Endothelial cell of umbilical vein (primary cell): ENCODE results near the gene NLN. TPM values are rescaled to one million over a fixed set of nuclear protein-coding genes. Genes with fewer than 3 reads are reported as not detected.

Experiments used
- BruUV-seq: library from RNA; stranded (reverse); fragments of 400-500 nt; replicated peaks from 2 replicates; lab custom pipeline; 2021; lab: Mats Ljungman, UMichigan
- CTCF ChIA-PET: fragments of 300-600, 350-600 bp; sonication (Branson Sonifier 250); formaldehyde crosslinking; loops from one replicate; lab custom pipeline; 2021; ENCODE audit warnings: antibody characterized with exemption, inconsistent platforms; lab: Charles Lee
- POLR2A ChIA-PET: fragments of 300-600, 350-600 bp; sonication (Branson Sonifier 250); formaldehyde crosslinking; loops from one replicate; lab custom pipeline; 2021; ENCODE audit warnings: antibody characterized with exemption, inconsistent platforms; lab: Charles Lee
- DNase-seq: peaks from one replicate; pipeline ENCODE4 v3.0.0-alpha.2; 2011; ENCODE audit warnings: low read depth, low spot score
- FAIRE-seq: peaks from 2 replicates; lab custom pipeline; 2011; peaks lifted over from hg19 to GRCh38; lab: Jason Lieb, UNC
- H2AFZ ChIP-seq: 2 replicates; pipeline ENCODE4 v1.6.0; 2012; ENCODE audit warnings: low read depth, low read length, control low read depth, inconsistent platforms
- H3K27ac ChIP-seq: 2 replicates; pipeline ENCODE4 v1.5.1; 2011; ENCODE audit warnings: low read depth, mild to moderate bottlenecking, control low read depth, low read length, moderate library complexity; ENCODE audit not compliant: insufficient read depth
- H3K27me3 ChIP-seq, 2 experiments: 2 replicates each; pipeline versions ENCODE4 v1.6.0 to v1.6.1; 2011; ENCODE audit warnings: low read length in 2 of 2, mixed read lengths in 1 of 2; ENCODE audit not compliant: control insufficient read depth in 2 of 2, insufficient read depth in 2 of 2
- H3K36me3 ChIP-seq, 2 experiments: 2 replicates in 1 of 2; 3 replicates in 1 of 2; pipeline ENCODE4 v1.5.1; 2011; ENCODE audit warnings: low read length in 2 of 2, mild to moderate bottlenecking in 1 of 2, moderate library complexity in 1 of 2; ENCODE audit not compliant: control insufficient read depth in 2 of 2, insufficient read depth in 2 of 2; ENCODE audit errors: extremely low read depth in 1 of 2
- H3K4me1 ChIP-seq: 3 replicates; pipeline ENCODE4 v1.5.1; 2011; ENCODE audit warnings: mild to moderate bottlenecking, low read length; ENCODE audit not compliant: control insufficient read depth, insufficient read depth; ENCODE audit errors: extremely low read depth
- H3K4me2 ChIP-seq: 2 replicates; pipeline ENCODE4 v1.6.1; 2011; ENCODE audit warnings: low read length, control low read depth, mixed read lengths; ENCODE audit not compliant: insufficient read depth
- H3K4me3 ChIP-seq, 3 experiments: fragments of 200-600 bp in 1 of 3; sonication (generic), shearing (Covaris generic) in 1 of 3; replicated peaks in 1 of 3; 2 replicates each; pipeline ENCODE4 v1.5.1; 2011 to 2016; ENCODE audit warnings: control low read depth in 3 of 3, low read length in 3 of 3, mild to moderate bottlenecking in 2 of 3, inconsistent platforms in 1 of 3, low read depth in 1 of 3, moderate library complexity in 1 of 3; ENCODE audit not compliant: insufficient read depth in 1 of 3
- H3K79me2 ChIP-seq: 2 replicates; pipeline ENCODE4 v1.6.0; 2012; ENCODE audit warnings: low read length, inconsistent platforms; ENCODE audit not compliant: control insufficient read depth, insufficient read depth
- H3K9ac ChIP-seq: replicated peaks from 2 replicates; pipeline ENCODE3; 2011; ENCODE audit warnings: low read length, control low read depth; ENCODE audit not compliant: insufficient read depth; ENCODE audit errors: extremely low read depth
- H3K9me1 ChIP-seq: replicated peaks from 3 replicates; pipeline ENCODE4 v1.6.0; 2011; ENCODE audit warnings: mild to moderate bottlenecking, low read length; ENCODE audit not compliant: control insufficient read depth, insufficient read depth; ENCODE audit errors: extremely low read depth
- H3K9me3 ChIP-seq: replicated peaks from 2 replicates; pipeline ENCODE4 v1.5.1; 2012; ENCODE audit warnings: low read length, inconsistent platforms; ENCODE audit not compliant: control insufficient read depth, insufficient read depth
- H4K20me1 ChIP-seq: replicated peaks from 2 replicates; pipeline ENCODE3; 2011; ENCODE audit warnings: mild to moderate bottlenecking, low read length; ENCODE audit not compliant: control insufficient read depth, insufficient read depth; ENCODE audit errors: extremely low read depth
- CTCF ChIP-seq, 2 donors: IDR thresholded peaks; 1 replicate in 1 of 2; 2 replicates in 1 of 2; pipeline ENCODE4 v1.5.1; 2011; ENCODE audit warnings: low read length in 2 of 2, mild to moderate bottlenecking in 2 of 2, moderate library complexity in 2 of 2, control low read depth in 1 of 2, inconsistent platforms in 1 of 2, low read depth in 1 of 2; ENCODE audit not compliant: insufficient read depth in 1 of 2; ENCODE audit errors: extremely low read depth in 1 of 2
- EZH2 ChIP-seq: IDR thresholded peaks from 2 replicates; pipeline ENCODE4 v1.6.1; 2012; ENCODE audit warnings: borderline replicate concordance, low read depth, mild to moderate bottlenecking, moderate library complexity, low read length, inconsistent platforms; ENCODE audit not compliant: severe bottlenecking
- FOS ChIP-seq: IDR thresholded peaks from 2 replicates; pipeline ENCODE4 v1.6.1; 2011; ENCODE audit warnings: mild to moderate bottlenecking, low read length, moderate library complexity, borderline replicate concordance; ENCODE audit not compliant: insufficient read depth
- GATA2 ChIP-seq: IDR thresholded peaks from 2 replicates; pipeline ENCODE4 v1.7.0; 2011; ENCODE audit warnings: low read depth, mild to moderate bottlenecking, moderate library complexity, mixed read lengths, low read length; ENCODE audit not compliant: insufficient read length, insufficient read depth
- JUN ChIP-seq: IDR thresholded peaks from 2 replicates; pipeline ENCODE4 v1.6.1; 2011; ENCODE audit warnings: borderline replicate concordance, low read depth; ENCODE audit not compliant: insufficient read length, insufficient read depth
- MAX ChIP-seq: IDR thresholded peaks from 2 replicates; pipeline ENCODE4 v1.6.1; 2011; ENCODE audit not compliant: insufficient read depth, insufficient read length
- MYC ChIP-seq: IDR thresholded peaks from one replicate; pipeline ENCODE4 v1.6.1; 2011; ENCODE audit warnings: mild to moderate bottlenecking, low read depth, low read length
- POLR2A ChIP-seq: IDR thresholded peaks from 2 replicates; pipeline ENCODE4 v1.6.1; 2012; ENCODE audit warnings: low read depth, mild to moderate bottlenecking, control low read depth, low read length
- POLR2AphosphoS5 ChIP-seq: IDR thresholded peaks from 2 replicates; pipeline ENCODE4 v1.6.1; 2012; ENCODE audit warnings: low read depth, mild to moderate bottlenecking, control low read depth, low read length, moderate library complexity; ENCODE audit not compliant: insufficient read depth
- dilution Hi-C: fragments of 300-500 bp; cut with MboI; formaldehyde crosslinking; loops from one replicate; pipeline ENCODE4 v1.15.0; 2019; ENCODE audit warnings: low sequenced_read_pairs; ENCODE audit not compliant: extremely low pct_ligation_motif_present
- intact Hi-C: fragments of 100-400 bp; cut with micrococcal nuclease; formaldehyde crosslinking; loops from one replicate; pipeline ENCODE4 v1.10.0; 2022
- polyA plus RNA-seq, 4 experiments: library from polyadenylated mRNA; depleted of rRNA in 3 of 4; stranded (reverse) in 3 of 4; unstranded in 1 of 4; fragments of >200 nt; gene quantifications; 2 replicates each; pipeline versions ENCODE4 v1.2.1 to v1.2.3, GENCODE V29; 2011 to 2012; ENCODE audit warnings: missing spikeins in 1 of 4
- total RNA-seq: library from RNA; stranded (reverse); gene quantifications from 2 replicates; pipeline ENCODE4 v1.2.3, GENCODE V29; 2021

The NLN gene
- total and polyA plus RNA-seq, 2 donors (not counting 3 experiments of a cell fraction or from before 2014, with no cell fraction given): 14.2 to 63.3 TPM

GRCh38 chr5:65767565-65767964, 45.6 kb downstream of the NLN start:
- Histone ChIP-seq H2AFZ (no peak overlapping the region), H3K9me1 (no peaks in the 10 kb centered on the region), H3K9ac (no peak overlapping the region), H3K79me2 (no peaks in the 10 kb centered on the region), H3K4me1 (peaks cover 12% of the 10 kb centered on the region), H3K4me2 (no peak overlapping the region), H3K9me3 (no peaks in the 10 kb centered on the region), H3K27ac (no peak overlapping the region), H4K20me1 (no peaks in the 10 kb centered on the region), H3K27me3 (no peaks in the 10 kb centered on the region), H3K36me3 (no peaks in the 10 kb centered on the region), H3K4me3 (no peak overlapping the region)
- DNase-seq (no peak), FAIRE-seq (no peak)
- POLR2A ChIA-PET: no interaction called here
- intact Hi-C loops (loop anchor here (10.0 kb wide), 1 partner anchor 377 kb away; the partner anchor contains the start of gene SREK1), dilution Hi-C loops (no loop called here)
- CTCF ChIA-PET: interaction anchor here (1.3 kb wide), 1 partner anchor 9 kb away, joined by 3 read pairs; no protein-coding TSS in a partner anchor
- BruUV-seq: no TSS peak
- TF ChIP-seq MAX (no peak), MYC (no peak), FOS (no peak), GATA2 (no peak), EZH2 (no peak), CTCF (IDR thresholded peaks at IDR 0.05; ENCODE audit: extremely low read depth in 1 of 2, insufficient read depth in 1 of 2, low read depth in 1 of 2, low read length in 2 of 2) (no peak), POLR2A (no peak), POLR2AphosphoS5 (no peak), JUN (no peak)
